Keratinocyte (primary cell): ENCODE measurements around the gene GPR137B.

Experiments
- EZH2 ChIP-seq: IDR thresholded peaks from one replicate; pipeline ENCODE4 v1.6.1; 2012; ENCODE audit warnings: inconsistent platforms, mild to moderate bottlenecking, low read length, moderate library complexity
- TF ChIP-seq, protein P1 (sequence below), 3 experiments: IDR thresholded peaks in 1 of 3; conservative IDR thresholded peaks in 1 of 3; optimal IDR thresholded peaks in 1 of 3; 2 replicates in 2 of 3; 3 replicates in 1 of 3; pipeline versions ENCODE3 to v1.5.1; 2011; ENCODE audit warnings: low read length in 3 of 3, mild to moderate bottlenecking in 3 of 3, moderate library complexity in 2 of 3, control low read depth in 1 of 3, inconsistent platforms in 1 of 3; ENCODE audit not compliant: insufficient read depth in 2 of 3; ENCODE audit errors: extremely low read depth in 1 of 3

- TF ChIP-seq, protein P1, sequence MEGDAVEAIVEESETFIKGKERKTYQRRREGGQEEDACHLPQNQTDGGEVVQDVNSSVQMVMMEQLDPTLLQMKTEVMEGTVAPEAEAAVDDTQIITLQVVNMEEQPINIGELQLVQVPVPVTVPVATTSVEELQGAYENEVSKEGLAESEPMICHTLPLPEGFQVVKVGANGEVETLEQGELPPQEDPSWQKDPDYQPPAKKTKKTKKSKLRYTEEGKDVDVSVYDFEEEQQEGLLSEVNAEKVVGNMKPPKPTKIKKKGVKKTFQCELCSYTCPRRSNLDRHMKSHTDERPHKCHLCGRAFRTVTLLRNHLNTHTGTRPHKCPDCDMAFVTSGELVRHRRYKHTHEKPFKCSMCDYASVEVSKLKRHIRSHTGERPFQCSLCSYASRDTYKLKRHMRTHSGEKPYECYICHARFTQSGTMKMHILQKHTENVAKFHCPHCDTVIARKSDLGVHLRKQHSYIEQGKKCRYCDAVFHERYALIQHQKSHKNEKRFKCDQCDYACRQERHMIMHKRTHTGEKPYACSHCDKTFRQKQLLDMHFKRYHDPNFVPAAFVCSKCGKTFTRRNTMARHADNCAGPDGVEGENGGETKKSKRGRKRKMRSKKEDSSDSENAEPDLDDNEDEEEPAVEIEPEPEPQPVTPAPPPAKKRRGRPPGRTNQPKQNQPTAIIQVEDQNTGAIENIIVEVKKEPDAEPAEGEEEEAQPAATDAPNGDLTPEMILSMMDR (optimal IDR thresholded peaks at IDR 0.05 in 1 of 3, IDR thresholded peaks at IDR 0.05 in 1 of 3, conservative IDR thresholded peaks at IDR 0.05 in 1 of 3; ENCODE audit: extremely low read depth in 1 of 3, insufficient read depth in 2 of 3, low read length in 3 of 3) = no peak
- no peak for TF ChIP-seq EZH2
These were observed 62.3 kb downstream of the GPR137B start for GRCh38 chr1:236204656-236205055.
